Epidermal melanocyte (primary cell): ENCODE measurements around the gene NEFH.

Experiments used
- DNase-seq: peaks from one replicate; pipeline ENCODE4 v3.0.0; 2011; ENCODE audit warnings: low spot score; ENCODE audit not compliant: insufficient read length

NEFH gene

GRCh38 chr22:29461263-29461662, 18.8 kb upstream of the NEFH start:
- DNase-seq = no peak

- peak; percentile 7 for DNase-seq
Observed at GRCh38 chr22:29463629-29464028, 16.4 kb upstream of the NEFH start.

- DNase-seq = no peak
Observed at GRCh38 chr22:29464581-29464980, 15.4 kb upstream of the NEFH start.

GRCh38 chr22:29469755-29470154, 10.3 kb upstream of the NEFH start:
- peak; percentile 5 for DNase-seq

- peak; percentile 26 for DNase-seq
Observed at GRCh38 chr22:29470159-29470855, 9.7 kb upstream of the NEFH start.

- no peak for DNase-seq
Observed at GRCh38 chr22:29473001-29473400, 7.0 kb upstream of the NEFH start.

GRCh38 chr22:29475550-29475949, 4.5 kb upstream of the NEFH start:
- no peak for DNase-seq

GRCh38 chr22:29476116-29476515, 3.9 kb upstream of the NEFH start:
- DNase-seq = peak; percentile 15

GRCh38 chr22:29477723-29478318, 2.2 kb upstream of the NEFH start:
- DNase-seq = peak; percentile 9

- DNase-seq = peak; percentile 30
Observed at GRCh38 chr22:29478326-29479276, 1.4 kb upstream of the NEFH start.

GRCh38 chr22:29480262-29480511, 169 bp downstream of the NEFH start:
- DNase-seq = no peak

GRCh38 chr22:29480512-29481264, 670 bp downstream of the NEFH start:
- DNase-seq = peak; percentile 23

- DNase-seq = peak; percentile 11
Observed at GRCh38 chr22:29481265-29482000, 1.4 kb downstream of the NEFH start.

GRCh38 chr22:29482253-29482652, 2.2 kb downstream of the NEFH start:
- peak; percentile 11 for DNase-seq

GRCh38 chr22:29482726-29483125, 2.7 kb downstream of the NEFH start:
- DNase-seq = peak; percentile 12

- no peak for DNase-seq
Observed at GRCh38 chr22:29483254-29483653, 3.2 kb downstream of the NEFH start.

- peak; percentile 1 for DNase-seq
Observed at GRCh38 chr22:29484642-29485041, 4.6 kb downstream of the NEFH start.

- DNase-seq = peak; percentile 6
Observed at GRCh38 chr22:29485448-29485847, 5.4 kb downstream of the NEFH start.

- DNase-seq = peak; percentile 10
Observed at GRCh38 chr22:29487426-29487986, 7.5 kb downstream of the NEFH start.

GRCh38 chr22:29489127-29489780, 9.2 kb downstream of the NEFH start:
- peak; percentile 4 for DNase-seq
